GM21360 (cell line): ENCODE measurements around the gene VEZT.
"Not testable (repeated sequence)": the region's sequence is repeated elsewhere in the genome, so short reads cannot be mapped to it uniquely, and the experiment has no call there.

Source experiments
- ATAC-seq: cut with Tn5 transposase; IDR thresholded peaks from one replicate; pipeline ENCODE4 v1.9.1; 2021; ENCODE audit warnings: mild to moderate bottlenecking, moderate library complexity; ENCODE audit not compliant: unreplicated experiment

The VEZT gene

GRCh38 chr12:95253386-95253785 lies 35.8 kb downstream of the VEZT start:
- ATAC-seq: no peak

- no peak for ATAC-seq
These were observed 39.9 kb downstream of the VEZT start for GRCh38 chr12:95257541-95257940.

DNA sequence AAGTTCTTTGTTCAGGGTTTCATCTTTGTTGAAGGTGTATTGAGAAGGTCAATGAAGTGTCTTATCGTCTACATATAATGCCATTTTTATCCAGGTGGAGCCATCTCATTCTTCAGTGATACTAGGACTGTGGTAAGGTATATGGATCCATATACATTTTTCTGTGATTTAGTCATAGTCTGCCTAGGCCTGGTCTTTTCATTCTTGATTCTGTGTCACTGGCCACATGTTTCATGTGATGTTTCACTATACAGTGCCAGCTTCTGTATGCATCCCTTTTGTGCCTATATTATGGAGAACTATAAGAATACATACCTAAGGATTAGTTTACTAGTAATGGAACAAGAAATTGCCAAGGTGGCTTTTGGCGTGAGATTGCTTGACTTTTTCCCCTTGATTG lies 40.5 kb downstream of the VEZT start:
- ATAC-seq: no peak

DNA sequence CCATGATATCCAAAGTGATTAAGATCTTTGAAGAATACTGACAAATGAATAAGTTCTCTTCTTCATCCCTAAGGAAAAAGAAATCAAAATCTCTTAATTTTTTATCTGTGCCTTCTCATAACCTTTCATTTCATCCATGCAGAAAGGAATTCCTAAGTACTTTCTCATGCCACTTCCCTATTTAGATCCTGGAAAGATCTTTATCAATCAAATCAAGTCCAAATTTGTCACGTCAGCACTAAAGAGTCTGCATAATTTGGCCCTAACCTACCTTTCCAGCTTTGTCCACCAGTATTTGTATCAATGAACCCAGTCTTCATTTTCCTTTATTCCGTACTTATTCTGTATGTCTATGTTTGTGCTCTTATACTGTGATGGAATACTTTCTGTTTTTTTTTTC lies 41.2 kb downstream of the VEZT start:
- ATAC-seq: no peak

DNA sequence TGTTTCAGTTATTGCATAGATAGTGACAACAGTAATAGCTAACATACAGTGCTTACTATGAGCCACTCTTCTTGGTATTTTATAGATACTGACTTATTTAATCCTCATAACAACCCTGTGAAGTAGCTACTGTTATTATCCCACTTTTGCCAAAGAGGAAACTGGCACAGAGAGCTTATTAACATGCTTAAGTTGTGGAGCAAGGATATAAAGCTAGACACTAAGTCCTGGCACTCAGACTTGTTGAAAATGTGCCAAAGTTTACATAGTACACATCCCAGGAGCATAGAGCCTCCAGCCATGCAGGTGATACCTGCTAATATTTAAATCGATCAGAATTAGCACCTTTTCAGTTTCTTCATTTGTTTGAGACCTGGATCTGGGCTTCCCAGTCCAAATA lies 41.8 kb downstream of the VEZT start:
- ATAC-seq: no peak

- ATAC-seq: no peak
These were observed 43.5 kb downstream of the VEZT start for GRCh38 chr12:95261109-95261508.

GRCh38 chr12:95262808-95263207 lies 45.2 kb downstream of the VEZT start:
- ATAC-seq: no peak

DNA sequence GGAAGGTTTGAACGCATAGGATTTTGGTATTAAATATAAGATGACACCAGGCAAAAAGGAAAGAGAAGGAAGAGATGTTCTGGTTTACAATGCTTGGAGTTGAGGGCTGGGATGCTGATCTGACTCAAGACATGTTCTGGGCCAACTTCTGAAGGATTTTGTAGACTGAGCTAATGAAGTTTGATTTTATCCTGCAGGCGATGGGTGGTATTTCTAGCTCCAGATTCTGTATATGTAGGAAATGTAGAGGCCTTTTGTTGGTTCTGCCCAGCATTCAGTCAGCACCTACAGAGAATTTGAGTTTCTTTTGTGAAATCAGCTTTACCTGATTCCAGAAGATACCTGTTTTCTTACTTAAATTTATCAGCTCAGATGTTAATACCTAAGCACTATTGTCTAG lies 48.2 kb downstream of the VEZT start:
- ATAC-seq: no peak

- no peak for ATAC-seq
These were observed 48.6 kb downstream of the VEZT start for GRCh38 chr12:95266254-95266653.

GRCh38 chr12:95269892-95270291 lies 52.3 kb downstream of the VEZT start:
- ATAC-seq: no peak

GRCh38 chr12:95271465-95271864 lies 53.9 kb downstream of the VEZT start:
- ATAC-seq: no peak

GRCh38 chr12:95277139-95277538 lies 59.5 kb downstream of the VEZT start:
- no peak for ATAC-seq

DNA sequence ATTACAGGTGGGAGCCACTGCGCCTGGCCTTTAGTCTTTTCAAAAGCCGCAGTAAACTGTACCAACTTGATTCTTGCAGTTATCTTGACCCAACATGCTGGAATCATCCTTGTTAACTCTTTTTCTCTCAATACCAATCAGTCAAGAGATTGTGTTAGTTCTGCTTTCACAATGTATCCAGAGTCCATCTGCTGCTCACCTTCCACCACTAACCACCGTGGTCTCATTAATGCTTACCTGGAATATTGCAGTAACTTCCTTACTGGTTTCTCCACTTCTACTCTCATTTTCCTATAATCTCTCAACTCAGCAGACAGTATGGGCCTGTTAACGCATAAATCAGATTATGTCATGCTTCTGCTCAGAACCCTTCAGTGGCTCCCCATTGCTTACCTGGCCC lies 62.2 kb downstream of the VEZT start:
- no peak for ATAC-seq

- no peak for ATAC-seq
These were observed 64.7 kb downstream of the VEZT start for GRCh38 chr12:95282266-95282665.

DNA sequence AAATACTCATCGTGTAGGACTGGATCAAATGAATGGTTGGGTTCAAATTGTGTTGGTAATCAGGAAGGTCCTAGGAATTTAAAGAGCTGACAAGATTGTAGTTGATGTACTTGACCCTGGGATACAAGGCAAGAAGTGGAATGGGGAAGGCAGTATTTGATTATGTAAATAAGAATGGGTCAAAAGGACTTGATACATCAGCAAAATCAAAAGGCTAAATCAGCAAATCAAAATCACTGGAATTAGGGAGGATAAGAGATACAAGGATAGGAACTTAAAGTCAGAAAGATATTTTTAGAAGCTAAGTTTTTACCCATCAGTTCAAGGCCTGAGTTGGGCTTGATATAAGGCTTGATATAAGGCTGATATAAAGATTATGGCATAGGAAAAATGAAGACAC lies 65.8 kb downstream of the VEZT start:
- no peak for ATAC-seq

GRCh38 chr12:95286713-95287112 lies 69.1 kb downstream of the VEZT start:
- no peak for ATAC-seq

DNA sequence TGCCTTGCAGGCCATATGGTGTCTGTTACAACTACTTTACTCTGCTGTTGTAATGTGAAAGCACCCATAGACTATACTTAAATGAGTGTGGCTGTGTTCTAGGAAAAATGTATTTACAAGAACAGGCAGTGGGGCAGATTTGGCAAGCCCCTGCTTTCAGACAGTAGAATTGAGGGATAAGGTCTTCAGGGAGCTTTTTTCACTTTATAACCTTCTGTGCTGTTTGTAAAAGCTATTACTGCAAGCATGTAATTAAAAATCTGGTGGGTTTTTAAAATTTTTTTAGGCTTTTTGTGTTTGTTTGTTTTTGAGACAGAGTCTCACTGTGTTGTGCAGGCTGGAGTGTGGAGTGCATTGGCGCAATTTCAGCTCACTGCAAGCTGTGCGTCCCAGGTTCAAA lies 73.9 kb downstream of the VEZT start:
- no peak for ATAC-seq

DNA sequence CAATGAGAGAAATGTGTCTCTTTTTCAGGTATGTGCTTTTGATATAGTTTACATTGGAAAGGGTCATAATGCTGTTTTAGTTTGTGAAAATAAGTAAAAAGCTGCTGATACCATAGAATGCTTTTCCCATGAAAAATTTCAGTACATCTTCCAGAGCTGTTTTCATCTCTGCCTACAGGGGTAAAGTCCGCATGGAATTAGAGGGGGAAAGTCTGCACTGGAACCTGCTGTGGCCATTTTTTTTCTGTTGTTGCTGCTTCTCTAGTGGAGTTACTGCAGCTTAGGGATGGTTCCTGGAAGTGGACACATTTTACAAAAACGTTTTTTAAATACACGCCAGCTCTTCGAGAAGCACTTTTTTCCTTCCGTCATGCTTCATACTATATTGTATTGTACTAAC lies 81.3 kb downstream of the VEZT start:
- ATAC-seq: no peak

GRCh38 chr12:95300286-95300685 lies 82.7 kb downstream of the VEZT start:
- no peak for ATAC-seq

DNA sequence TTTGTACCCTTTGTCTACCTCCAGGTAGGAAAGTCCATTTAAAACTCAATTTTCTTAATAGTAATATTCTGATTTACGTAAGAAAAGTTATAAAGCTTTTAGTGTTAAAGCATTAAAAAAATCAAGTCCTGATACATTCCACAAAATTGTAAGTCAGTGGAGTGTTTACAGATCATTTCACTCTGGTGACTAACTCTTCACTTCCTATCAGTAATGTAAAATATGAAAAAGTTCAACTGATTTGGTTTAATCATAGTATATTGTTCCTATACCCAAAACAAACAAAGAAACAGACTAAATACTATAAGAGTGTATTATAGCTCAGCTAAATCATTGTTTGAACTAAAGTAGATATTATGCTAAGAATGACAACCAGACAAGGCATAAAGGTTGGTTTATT lies 85.9 kb downstream of the VEZT start:
- ATAC-seq: no peak

DNA sequence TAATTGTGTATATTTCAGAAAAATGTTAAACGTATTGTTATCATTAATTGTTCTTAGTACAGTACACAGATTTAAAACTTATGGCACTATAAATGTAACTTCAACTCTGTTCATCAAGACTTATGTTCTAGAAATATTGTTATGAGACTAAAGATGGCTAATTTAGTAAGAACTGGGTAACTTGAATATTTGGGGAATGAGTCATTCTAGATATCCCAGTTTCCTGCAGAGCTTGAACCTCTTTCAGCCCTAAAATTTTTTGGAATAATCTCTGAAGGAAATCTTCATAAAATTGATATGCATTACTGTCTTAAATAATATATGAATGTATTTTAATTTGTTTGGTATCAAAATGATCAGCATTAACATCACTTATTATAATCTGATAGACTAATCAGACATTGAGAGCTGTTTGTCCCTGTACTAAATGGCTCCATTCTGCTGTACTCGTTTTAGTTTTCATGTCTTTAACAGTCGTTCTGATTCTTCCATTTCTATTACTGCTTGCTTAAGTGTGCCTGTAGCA lies 87.1 kb downstream of the VEZT start:
- no peak for ATAC-seq

- no peak for ATAC-seq
These were observed 95.0 kb downstream of the VEZT start for GRCh38 chr12:95312656-95313055.

GRCh38 chr12:95314756-95315155 lies 97.1 kb downstream of the VEZT start:
- ATAC-seq: not testable (repeated sequence)

DNA sequence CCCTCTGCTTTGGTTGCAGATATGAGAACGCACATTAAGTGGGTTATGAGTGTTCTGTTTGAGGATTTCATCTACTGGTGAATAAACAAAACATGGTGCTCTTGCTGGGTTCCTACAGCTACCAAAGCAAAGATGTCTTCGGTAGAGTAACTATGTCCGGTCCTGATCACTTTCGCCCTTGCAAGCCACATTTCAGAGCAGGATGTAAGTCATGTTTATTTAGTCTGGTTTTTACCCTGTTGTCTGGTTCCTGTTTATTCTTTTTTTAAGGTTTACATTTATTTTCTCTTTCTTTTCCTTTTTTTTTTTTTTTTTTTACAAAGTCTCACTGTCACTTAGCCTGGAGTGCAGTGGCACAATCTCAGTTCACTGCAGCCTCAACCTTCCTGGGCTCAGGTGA lies 99.2 kb downstream of the VEZT start:
- ATAC-seq: no peak
